NOMO-1 (cell line): ENCODE data around the gene RGPD4.
"Not testable (repeated sequence)": the region's sequence is repeated elsewhere in the genome, so short reads cannot be mapped to it uniquely, and the experiment has no call there.

Experiments
- DNase-seq, 2 experiments: peaks; one replicate each; lab custom pipeline; 2025; ENCODE audit not compliant: unreplicated experiment in 2 of 2; lab: John Stamatoyannopoulos, UW

The RGPD4 gene

DNA sequence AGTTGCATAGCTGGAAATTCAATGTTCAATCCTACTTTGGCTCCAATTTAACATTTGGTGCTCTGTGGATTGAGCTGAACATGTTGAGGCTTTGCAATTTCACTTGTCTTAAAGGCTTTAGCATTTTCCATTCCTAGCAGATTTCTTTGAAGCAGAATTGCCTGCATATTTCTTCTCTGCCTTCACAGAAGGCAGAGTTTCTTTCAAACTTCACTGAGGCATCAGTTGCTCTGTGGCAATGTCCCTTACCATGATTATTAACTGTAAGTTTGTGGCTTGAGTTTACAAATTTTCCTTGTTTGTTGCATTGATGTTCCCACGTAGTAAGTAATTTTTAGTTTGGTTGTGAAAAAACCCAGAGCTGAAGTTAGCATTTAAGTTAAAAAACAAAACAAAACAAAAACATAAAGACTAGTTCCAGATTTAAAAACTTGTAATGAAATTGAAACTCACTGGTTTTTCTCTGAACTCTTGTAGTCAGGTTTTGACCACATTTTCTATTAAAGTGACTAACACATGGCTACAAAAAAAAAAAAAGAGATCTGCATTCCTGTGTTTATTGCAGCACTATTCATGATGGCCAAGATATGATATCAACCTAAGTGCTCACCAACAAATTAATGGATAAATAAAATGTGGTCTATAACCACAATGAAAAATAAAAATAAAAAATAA lies 90.1 kb downstream of the RGPD4 start:
- not testable (repeated sequence) for DNase-seq

DNA sequence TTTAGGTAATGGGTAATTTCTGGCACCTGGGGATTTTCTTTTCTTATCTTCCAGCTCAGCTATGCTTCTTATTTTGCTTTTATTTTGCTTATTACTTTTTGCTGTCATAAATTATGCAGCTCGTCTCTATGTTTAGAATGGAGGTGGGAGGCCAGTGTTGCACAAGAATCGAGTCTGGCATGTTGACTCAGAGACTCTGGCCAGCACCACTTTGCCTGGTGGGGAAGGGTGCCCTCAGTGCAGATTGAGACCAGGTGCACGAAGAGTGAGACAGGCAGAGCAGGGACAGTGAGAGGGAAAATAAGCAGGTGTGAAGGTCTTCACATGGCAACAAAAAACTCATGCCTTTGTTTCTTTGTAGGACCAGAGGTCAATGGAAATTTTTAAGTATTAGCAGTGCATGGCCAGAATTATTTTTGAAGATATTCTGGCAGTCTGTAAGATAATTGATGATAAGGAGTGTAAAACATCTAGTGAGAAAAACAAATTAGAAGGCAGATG lies 100.4 kb downstream of the RGPD4 start:
- DNase-seq = no peak

DNA sequence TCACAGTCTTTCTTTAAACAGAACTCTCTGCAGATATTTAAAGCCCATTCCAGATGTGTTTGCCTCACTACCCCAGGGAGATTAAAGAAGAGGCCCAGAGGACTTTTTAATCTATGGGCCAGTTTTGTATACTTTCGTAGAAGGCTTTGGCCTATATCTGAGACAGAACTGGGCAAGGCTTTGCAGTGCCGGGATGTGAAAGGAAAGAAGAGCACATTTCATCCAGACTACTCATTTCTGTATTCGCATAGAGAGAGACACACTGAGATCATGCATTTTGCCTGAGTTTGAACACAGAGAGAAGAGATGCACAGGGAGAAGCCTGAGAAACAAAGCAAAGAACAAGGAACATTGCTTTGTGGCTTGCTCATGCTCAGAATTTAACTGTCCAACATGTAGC lies 104.7 kb downstream of the RGPD4 start:
- DNase-seq = no peak

GRCh38 chr2:107932488-107932887 lies 105.8 kb downstream of the RGPD4 start:
- DNase-seq = no peak

DNA sequence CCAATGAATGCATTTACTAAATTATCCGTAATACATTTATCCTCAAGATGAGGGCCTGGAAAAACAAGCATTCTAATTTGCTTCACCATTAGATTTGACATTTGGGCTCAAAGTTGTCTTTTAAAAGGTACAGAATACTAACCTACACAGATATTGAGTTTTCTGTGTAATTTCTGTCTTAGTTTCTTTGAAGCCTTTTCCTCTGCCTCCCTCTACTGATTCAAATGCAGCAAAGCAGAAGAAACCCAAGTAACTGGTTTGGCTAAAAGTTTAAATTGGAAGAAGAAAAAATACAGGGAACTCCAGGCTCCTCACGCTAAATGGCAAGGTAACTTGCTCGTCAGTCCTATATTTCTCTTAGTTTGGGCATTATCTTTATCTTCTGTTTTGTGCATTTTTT lies 106.3 kb downstream of the RGPD4 start:
- DNase-seq = no peak

- peak in 1 of 2 experiments; percentile 0 for DNase-seq
These were observed 110.0 kb downstream of the RGPD4 start for GRCh38 chr2:107936433-107937359.
